Trophoblast cell (in vitro differentiated cells and primary cell): ENCODE results near the gene PRTN3.
A peak's percentile ranks its signal among the peaks of the same experiment; 100 is the strongest.

Experiments
- DNase-seq, 2 donors: peaks; one replicate each; pipeline ENCODE4 v3.0.0-alpha.2; 2016
- H2AFZ ChIP-seq: 2 replicates; pipeline ENCODE4 v1.6.1; 2013; ENCODE audit warnings: low read length, moderate library complexity, mild to moderate bottlenecking; ENCODE audit not compliant: insufficient read depth, poor library complexity
- H2AK5ac ChIP-seq: 2 replicates; pipeline ENCODE4 v1.6.1; 2013; ENCODE audit warnings: mild to moderate bottlenecking, low read length
- H2BK120ac ChIP-seq: 2 replicates; pipeline ENCODE4 v1.6.1; 2013; ENCODE audit warnings: low read length, mild to moderate bottlenecking, moderate library complexity; ENCODE audit not compliant: insufficient read depth, poor library complexity
- H2BK12ac ChIP-seq: 2 replicates; pipeline ENCODE4 v1.6.1; 2013; ENCODE audit warnings: mild to moderate bottlenecking, low read length, moderate library complexity
- H2BK5ac ChIP-seq: 2 replicates; pipeline ENCODE4 v1.6.1; 2013; ENCODE audit warnings: low read length, low read depth, moderate library complexity, mild to moderate bottlenecking; ENCODE audit not compliant: poor library complexity
- H3K14ac ChIP-seq: 2 replicates; pipeline ENCODE4 v1.6.1; 2013; ENCODE audit warnings: mild to moderate bottlenecking, low read length
- H3K18ac ChIP-seq: 2 replicates; pipeline ENCODE4 v1.6.1; 2013; ENCODE audit warnings: mild to moderate bottlenecking, low read length
- H3K23ac ChIP-seq: 2 replicates; pipeline ENCODE4 v1.6.1; 2013; ENCODE audit warnings: low read length
- H3K27ac ChIP-seq: 2 replicates; pipeline ENCODE4 v1.5.1; 2013; ENCODE audit warnings: low read depth, mild to moderate bottlenecking, inconsistent platforms, low read length, moderate library complexity
- H3K27me3 ChIP-seq: 2 replicates; pipeline ENCODE4 v1.6.1; 2013; ENCODE audit warnings: inconsistent platforms, mild to moderate bottlenecking, low read length, moderate library complexity; ENCODE audit not compliant: insufficient read depth
- H3K36me3 ChIP-seq, 2 experiments: 1 replicate in 1 of 2; 2 replicates in 1 of 2; pipeline ENCODE4 v1.6.1; 2013; ENCODE audit warnings: low read length in 2 of 2, mild to moderate bottlenecking in 2 of 2, moderate library complexity in 1 of 2; ENCODE audit not compliant: insufficient read depth in 2 of 2, control insufficient read depth in 1 of 2
- H3K4ac ChIP-seq: 2 replicates; pipeline ENCODE4 v1.6.1; 2013; ENCODE audit warnings: low read depth, mild to moderate bottlenecking, low read length, moderate library complexity
- H3K4me1 ChIP-seq, 2 experiments: 1 replicate in 1 of 2; 2 replicates in 1 of 2; pipeline ENCODE4 v1.6.1; 2013; ENCODE audit warnings: low read length in 2 of 2, mild to moderate bottlenecking in 2 of 2, moderate library complexity in 1 of 2; ENCODE audit not compliant: insufficient read depth in 2 of 2, control insufficient read depth in 1 of 2
- H3K4me2 ChIP-seq: 2 replicates; pipeline ENCODE4 v1.6.1; 2013; ENCODE audit warnings: inconsistent platforms, mild to moderate bottlenecking, low read length, moderate library complexity
- H3K4me3 ChIP-seq: 2 replicates; pipeline ENCODE4 v1.5.1; 2013; ENCODE audit warnings: mild to moderate bottlenecking, low read depth, low read length, inconsistent platforms
- H3K79me1 ChIP-seq: one replicate; pipeline ENCODE4 v1.6.1; 2013; ENCODE audit warnings: low read length
- H3K79me2 ChIP-seq: 2 replicates; pipeline ENCODE4 v1.6.1; 2013; ENCODE audit warnings: low read length, mild to moderate bottlenecking; ENCODE audit not compliant: control insufficient read depth, insufficient read depth, poor library complexity
- H3K9ac ChIP-seq: 2 replicates; pipeline ENCODE4 v1.6.1; 2013; ENCODE audit warnings: mild to moderate bottlenecking, low read length
- H3K9me3 ChIP-seq: 2 replicates; pipeline ENCODE4 v1.6.1; 2013; ENCODE audit warnings: low read depth, mild to moderate bottlenecking, control low read depth, inconsistent platforms, low read length; ENCODE audit not compliant: insufficient read depth
- H4K12ac ChIP-seq: 2 replicates; pipeline ENCODE4 v1.6.1; 2013; ENCODE audit warnings: low read depth, mild to moderate bottlenecking, low read length, moderate library complexity
- H4K8ac ChIP-seq: 2 replicates; pipeline ENCODE4 v1.6.1; 2013; ENCODE audit warnings: low read depth, mild to moderate bottlenecking, low read length, moderate library complexity
- H4K91ac ChIP-seq: one replicate; pipeline ENCODE4 v1.6.1; 2013; ENCODE audit warnings: low read depth, mild to moderate bottlenecking, low read length, moderate library complexity
- WGBS: extraction: QIAGEN DNeasy Blood & Tissue Kit; methylation state at CpG from one replicate; pipeline ENCODE4 v1.1.7; 2013; ENCODE audit warnings: missing lambda C conversion rate; ENCODE audit not compliant: insufficient read length, insufficient coverage; ENCODE audit errors: extremely low coverage; 5-methylcytosine and 5-hydroxymethylcytosine counted together

The PRTN3 gene

GRCh38 chr19:821825-822503, 18.8 kb upstream of the PRTN3 start, which contains the start of gene PLPPR3:
Gene PLPPR3 (minus strand): TSS chr19:821955. CDS start chr19:821559, 396 bp downstream.
- no CpG with 5 or more reads among the region's 86 CpGs for WGBS

DNA sequence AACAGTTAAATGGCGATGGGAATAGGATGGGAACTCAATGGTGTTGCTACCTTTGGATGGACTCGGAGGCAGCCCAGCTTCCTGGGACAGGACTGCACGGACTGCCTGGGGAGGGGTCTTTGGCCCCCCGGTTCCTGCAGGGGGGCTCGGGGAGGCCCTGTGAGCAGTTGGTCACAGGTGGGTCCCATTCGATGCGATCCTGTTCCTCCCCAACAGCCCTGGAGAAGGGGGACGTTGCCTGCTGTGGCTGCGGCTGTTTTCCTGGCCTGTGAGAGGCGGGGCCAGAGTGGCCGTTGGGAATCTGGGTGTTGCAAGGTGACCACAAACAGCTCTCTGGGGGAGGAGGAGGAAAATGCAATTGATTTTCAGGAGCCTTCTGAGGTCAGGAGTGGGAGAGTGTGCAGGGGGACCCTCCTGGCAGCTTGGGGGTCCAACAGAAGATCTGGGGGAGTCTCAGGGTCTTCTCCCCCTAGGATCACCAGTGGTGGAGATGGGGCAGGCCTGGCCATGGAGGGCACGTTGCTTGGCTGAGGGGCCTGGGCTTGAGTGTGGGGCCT, 17.2 kb upstream of the PRTN3 start:
- peaks cover 6% of the 10 kb centered on the region in 2 experiments for H3K4me1 ChIP-seq
- no peaks in the 10 kb centered on the region for H3K36me3 ChIP-seq
- H3K14ac ChIP-seq: no peak overlapping the region
- no peak overlapping the region for H3K4me3 ChIP-seq
- no peak overlapping the region for H2BK120ac ChIP-seq
- H3K9ac ChIP-seq: no peak overlapping the region
- H2BK12ac ChIP-seq: no peak overlapping the region
- H3K4me2 ChIP-seq: no peak overlapping the region
- no peak overlapping the region for H3K4ac ChIP-seq
- no peak overlapping the region for H4K8ac ChIP-seq
- WGBS: no CpG with 5 or more reads among the region's 12 CpGs
- no peak overlapping the region for H4K91ac ChIP-seq
- no peak overlapping the region for H3K27ac ChIP-seq
- no peak overlapping the region for H2AK5ac ChIP-seq
- no peak overlapping the region for H3K23ac ChIP-seq
- peaks cover 7% of the 10 kb centered on the region for H3K79me1 ChIP-seq
- H2BK5ac ChIP-seq: no peak overlapping the region
- no peak overlapping the region for H4K12ac ChIP-seq
- H3K9me3 ChIP-seq: peaks cover 3% of the 10 kb centered on the region
- H3K27me3 ChIP-seq: no peaks in the 10 kb centered on the region
- H3K79me2 ChIP-seq: no peaks in the 10 kb centered on the region
- no peak for DNase-seq
- no peak overlapping the region for H3K18ac ChIP-seq
- H2AFZ ChIP-seq: no peak overlapping the region

More at GRCh38 chr19:821825-822503, 18.8 kb upstream of the PRTN3 start, which contains the start of gene PLPPR3:
- peak within 1 kb of the TSS; percentile 77 for H3K4me2 ChIP-seq
- H2BK120ac ChIP-seq: no peak within 1 kb of the TSS
- no peaks in the 10 kb centered on the region for H3K79me2 ChIP-seq
- peak within 1 kb of the TSS; percentile 79 for H2AFZ ChIP-seq
- H3K14ac ChIP-seq: peak within 1 kb of the TSS; percentile 85
- peak within 1 kb of the TSS; percentile 55 for H4K12ac ChIP-seq
- H3K9ac ChIP-seq: no peak within 1 kb of the TSS
- peak within 1 kb of the TSS; percentile 96 for H3K18ac ChIP-seq
- H3K36me3 ChIP-seq: no peaks in the 10 kb centered on the region
- peak within 1 kb of the TSS; percentile 70 for H3K4me3 ChIP-seq
- H3K9me3 ChIP-seq: no peaks in the 10 kb centered on the region
- no peaks in the 10 kb centered on the region for H3K27me3 ChIP-seq
- H3K23ac ChIP-seq: no peak within 1 kb of the TSS
- H3K4ac ChIP-seq: peak within 1 kb of the TSS; percentile 37
- peaks cover 6% of the 10 kb centered on the region in 2 experiments for H3K4me1 ChIP-seq
- H4K91ac ChIP-seq: peak within 1 kb of the TSS; percentile 84
- DNase-seq: no peak
- H4K8ac ChIP-seq: peak within 1 kb of the TSS; percentile 91
- no peak within 1 kb of the TSS for H2BK12ac ChIP-seq
- no peak within 1 kb of the TSS for H2AK5ac ChIP-seq
- H2BK5ac ChIP-seq: peak within 1 kb of the TSS; percentile 74
- no peak within 1 kb of the TSS for H3K27ac ChIP-seq
- H3K79me1 ChIP-seq: peaks cover 7% of the 10 kb centered on the region

- no peak overlapping the region for H4K91ac ChIP-seq
- no peak overlapping the region for H4K8ac ChIP-seq
- H3K36me3 ChIP-seq: no peaks in the 10 kb centered on the region
- H2BK5ac ChIP-seq: no peak overlapping the region
- no peak for DNase-seq
- H3K9ac ChIP-seq: no peak overlapping the region
- H3K27ac ChIP-seq: no peak overlapping the region
- H3K4me1 ChIP-seq: peaks cover 6% of the 10 kb centered on the region in 2 experiments
- H2AFZ ChIP-seq: no peak overlapping the region
- H3K14ac ChIP-seq: no peak overlapping the region
- H3K23ac ChIP-seq: no peak overlapping the region
- H3K18ac ChIP-seq: no peak overlapping the region
- H4K12ac ChIP-seq: no peak overlapping the region
- no peak overlapping the region for H3K4ac ChIP-seq
- WGBS: no CpG with 5 or more reads among the region's 15 CpGs
- peaks cover 7% of the 10 kb centered on the region for H3K79me1 ChIP-seq
- no peaks in the 10 kb centered on the region for H3K79me2 ChIP-seq
- H3K9me3 ChIP-seq: peaks cover 3% of the 10 kb centered on the region
- H3K27me3 ChIP-seq: no peaks in the 10 kb centered on the region
- no peak overlapping the region for H2BK12ac ChIP-seq
- no peak overlapping the region for H2BK120ac ChIP-seq
- no peak overlapping the region for H2AK5ac ChIP-seq
- no peak overlapping the region for H3K4me2 ChIP-seq
- H3K4me3 ChIP-seq: no peak overlapping the region
These were observed 15.9 kb upstream of the PRTN3 start for GRCh38 chr19:824885-825284.

- H2BK12ac ChIP-seq: no peak overlapping the region
- no peak overlapping the region for H3K27ac ChIP-seq
- no peak overlapping the region for H3K4me3 ChIP-seq
- H4K91ac ChIP-seq: no peak overlapping the region
- H3K18ac ChIP-seq: no peak overlapping the region
- H3K9ac ChIP-seq: no peak overlapping the region
- no peak overlapping the region for H2AFZ ChIP-seq
- no peak overlapping the region for H3K4ac ChIP-seq
- H2AK5ac ChIP-seq: no peak overlapping the region
- H3K23ac ChIP-seq: no peak overlapping the region
- no peak overlapping the region for H2BK120ac ChIP-seq
- peaks cover 3 to 6% of the 10 kb centered on the region in 2 experiments for H3K4me1 ChIP-seq
- no CpG with 5 or more reads among the region's 19 CpGs for WGBS
- no peaks in the 10 kb centered on the region for H3K79me2 ChIP-seq
- H4K12ac ChIP-seq: no peak overlapping the region
- no peak overlapping the region for H3K4me2 ChIP-seq
- no peaks in the 10 kb centered on the region for H3K36me3 ChIP-seq
- peaks cover 7% of the 10 kb centered on the region for H3K79me1 ChIP-seq
- H4K8ac ChIP-seq: no peak overlapping the region
- H3K9me3 ChIP-seq: peaks cover 3% of the 10 kb centered on the region
- H2BK5ac ChIP-seq: no peak overlapping the region
- H3K27me3 ChIP-seq: no peaks in the 10 kb centered on the region
- H3K14ac ChIP-seq: no peak overlapping the region
- DNase-seq: no peak
These were observed 14.7 kb upstream of the PRTN3 start for GRCh38 chr19:825897-826644.
